DOHH2 (cell line): ENCODE measurements around the gene ADAMTS12.

Experiments
- EZH2phosphoT487 ChIP-seq: fragments of 200-600 bp; sonication (generic); IDR thresholded peaks from 2 replicates; pipeline ENCODE4 v1.6.1; 2017; ENCODE audit warnings: borderline replicate concordance, mild to moderate bottlenecking, antibody characterized with exemption, low read length, moderate library complexity, mixed read lengths
- TF ChIP-seq, protein P1 (sequence below): fragments of 200-600 bp; sonication (generic); IDR thresholded peaks from one replicate; pipeline ENCODE4 v1.5.1; 2014; ENCODE audit warnings: antibody characterized with exemption, mild to moderate bottlenecking, low read depth, low read length; ENCODE audit not compliant: poor library complexity, severe bottlenecking

DNA sequence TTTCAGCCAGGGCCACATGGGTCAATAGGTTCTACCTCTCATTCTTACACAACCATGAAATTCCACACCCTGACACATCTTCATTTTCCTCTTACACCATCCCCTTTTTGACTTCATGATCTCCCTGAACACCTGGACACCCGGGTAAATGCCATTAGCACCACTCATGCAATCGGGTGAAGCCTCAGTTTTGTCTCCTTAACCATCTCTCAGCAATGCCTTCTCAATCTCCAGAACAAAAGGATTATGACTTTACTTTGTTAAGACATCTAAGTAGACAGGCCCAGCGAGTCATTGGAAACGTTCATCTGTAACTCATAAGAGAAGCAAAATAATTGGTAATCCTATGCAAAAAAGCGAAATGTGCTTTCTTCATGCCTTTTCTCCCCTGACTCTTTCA, 49.9 kb downstream of the ADAMTS12 start:
- TF ChIP-seq, protein P1, sequence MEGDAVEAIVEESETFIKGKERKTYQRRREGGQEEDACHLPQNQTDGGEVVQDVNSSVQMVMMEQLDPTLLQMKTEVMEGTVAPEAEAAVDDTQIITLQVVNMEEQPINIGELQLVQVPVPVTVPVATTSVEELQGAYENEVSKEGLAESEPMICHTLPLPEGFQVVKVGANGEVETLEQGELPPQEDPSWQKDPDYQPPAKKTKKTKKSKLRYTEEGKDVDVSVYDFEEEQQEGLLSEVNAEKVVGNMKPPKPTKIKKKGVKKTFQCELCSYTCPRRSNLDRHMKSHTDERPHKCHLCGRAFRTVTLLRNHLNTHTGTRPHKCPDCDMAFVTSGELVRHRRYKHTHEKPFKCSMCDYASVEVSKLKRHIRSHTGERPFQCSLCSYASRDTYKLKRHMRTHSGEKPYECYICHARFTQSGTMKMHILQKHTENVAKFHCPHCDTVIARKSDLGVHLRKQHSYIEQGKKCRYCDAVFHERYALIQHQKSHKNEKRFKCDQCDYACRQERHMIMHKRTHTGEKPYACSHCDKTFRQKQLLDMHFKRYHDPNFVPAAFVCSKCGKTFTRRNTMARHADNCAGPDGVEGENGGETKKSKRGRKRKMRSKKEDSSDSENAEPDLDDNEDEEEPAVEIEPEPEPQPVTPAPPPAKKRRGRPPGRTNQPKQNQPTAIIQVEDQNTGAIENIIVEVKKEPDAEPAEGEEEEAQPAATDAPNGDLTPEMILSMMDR, result no peak
- no peak for TF ChIP-seq EZH2phosphoT487
